HCT116 (cell line): ENCODE data around the gene GIT2. TPM values are rescaled to one million over a fixed set of nuclear protein-coding genes. Genes with fewer than 3 reads are reported as not detected.

Experiments used
- ATAC-seq: fragments of 200-7000 bp; cut with Tn5 transposase; 2 replicates; pipeline ENCODE4 v1.9.1; 2020; ENCODE audit warnings: mild to moderate bottlenecking, moderate library complexity
- BruUV-seq: library from RNA; stranded (reverse); fragments of 400-500 nt; replicated peaks from 2 replicates; lab custom pipeline; 2021; lab: Mats Ljungman, UMichigan
- CTCF ChIA-PET: fragments of 300-600 bp; sonication (Branson Sonifier 250); formaldehyde crosslinking; loops from one replicate; lab custom pipeline; 2021; ENCODE audit warnings: antibody characterized with exemption; lab: Charles Lee
- POLR2A ChIA-PET: fragments of 300-600, 350-600 bp; sonication (Branson Sonifier 250); formaldehyde crosslinking; loops from one replicate; lab custom pipeline; 2021; ENCODE audit warnings: antibody characterized with exemption; lab: Charles Lee
- RAD21 ChIA-PET, 2 experiments: fragments of 300-600 bp; sonication (Branson Sonifier 250); formaldehyde crosslinking; loops; one replicate each; lab custom pipeline; 2023; ENCODE audit warnings: low total read pairs in 2 of 2; ENCODE audit not compliant: uncharacterized antibody in 2 of 2, unreplicated experiment in 2 of 2, low non-redundant PET in 1 of 2; lab: Charles Lee
- DNase-seq: peaks from one replicate; pipeline ENCODE4 v3.0.0-alpha.2; 2010; ENCODE audit warnings: low read depth, low spot score
- H2AFZ ChIP-seq: fragments of 200-600 bp; shearing (Covaris generic), sonication (generic); 2 replicates; pipeline ENCODE4 v1.6.1; 2017; ENCODE audit warnings: low read depth, mixed run types, mixed read lengths, antibody characterized with exemption, low read length; ENCODE audit not compliant: poor library complexity, severe bottlenecking
- H3K27ac ChIP-seq: 2 replicates; pipeline ENCODE4 v1.5.1; 2012; ENCODE audit warnings: low read depth, low read length
- H3K27me3 ChIP-seq: fragments of 200-600 bp; sonication (generic); 2 replicates; pipeline ENCODE4 v1.6.1; 2016; ENCODE audit warnings: mixed run types, low read length, mixed read lengths; ENCODE audit not compliant: insufficient read depth
- H3K36me3 ChIP-seq, 2 experiments: fragments of 200-500 bp in 1 of 2; fragments of 200-600 bp in 1 of 2; sonication (Bioruptor generic) in 1 of 2; sonication (generic) in 1 of 2; 2 replicates each; pipeline versions ENCODE4 v1.5.1 to v1.6.1; 2014 to 2016; ENCODE audit warnings: low read length in 2 of 2, inconsistent platforms in 1 of 2, mixed read lengths in 1 of 2, mixed run types in 1 of 2; ENCODE audit not compliant: insufficient read depth in 2 of 2, control insufficient read depth in 1 of 2
- H3K4me1 ChIP-seq, 2 experiments: fragments of 200-600 bp in 1 of 2; sonication (generic) in 1 of 2; 2 replicates each; pipeline versions ENCODE4 v1.5.1 to v1.6.1; 2012 to 2017; ENCODE audit warnings: low read length in 2 of 2, inconsistent platforms in 1 of 2, mild to moderate bottlenecking in 1 of 2, mixed read lengths in 1 of 2, mixed run types in 1 of 2, moderate library complexity in 1 of 2; ENCODE audit not compliant: insufficient read depth in 2 of 2, control insufficient read depth in 1 of 2
- H3K4me2 ChIP-seq: fragments of 200-600 bp; sonication (generic); 2 replicates; pipeline ENCODE4 v1.6.1; 2017; ENCODE audit warnings: mixed run types, low read length, mixed read lengths
- H3K4me3 ChIP-seq, 2 experiments: fragments of 200-600 bp in 1 of 2; sonication (generic) in 1 of 2; replicated peaks in 1 of 2; 2 replicates each; pipeline ENCODE4 v1.5.1; 2011 to 2016; ENCODE audit warnings: low read length in 2 of 2, control low read depth in 1 of 2, low read depth in 1 of 2, mild to moderate bottlenecking in 1 of 2, mixed read lengths in 1 of 2, mixed run types in 1 of 2
- H3K79me2 ChIP-seq: fragments of 200-600 bp; sonication (generic); 2 replicates; pipeline ENCODE4 v1.6.1; 2017; ENCODE audit warnings: mild to moderate bottlenecking, mixed run types, low read length, moderate library complexity, mixed read lengths; ENCODE audit not compliant: insufficient read depth
- H3K9ac ChIP-seq: fragments of 200-600 bp; sonication (generic); 2 replicates; pipeline ENCODE4 v1.6.1; 2016; ENCODE audit warnings: low read length, mixed read lengths
- H3K9me2 ChIP-seq: fragments of 200-600 bp; sonication (generic), shearing (Covaris generic); 2 replicates; pipeline ENCODE4 v1.6.1; 2017; ENCODE audit warnings: mixed run types, mild to moderate bottlenecking, moderate library complexity; ENCODE audit not compliant: insufficient read depth
- H3K9me3 ChIP-seq, 2 experiments: fragments of 200-500 bp in 1 of 2; fragments of 200-600 bp in 1 of 2; sonication (Bioruptor generic) in 1 of 2; sonication (generic) in 1 of 2; 2 replicates each; pipeline ENCODE4 v1.6.1; 2014 to 2017; ENCODE audit warnings: low read length in 2 of 2, mixed read lengths in 2 of 2, inconsistent platforms in 1 of 2, low read depth in 1 of 2, mild to moderate bottlenecking in 1 of 2, mixed run types in 1 of 2, moderate library complexity in 1 of 2; ENCODE audit not compliant: control insufficient read depth in 1 of 2, insufficient read depth in 1 of 2
- H4K20me1 ChIP-seq: fragments of 200-600 bp; sonication (generic), shearing (Covaris generic); 2 replicates; pipeline ENCODE4 v1.6.1; 2017; ENCODE audit warnings: mixed run types, mild to moderate bottlenecking, moderate library complexity; ENCODE audit not compliant: insufficient read depth
- CEBPB ChIP-seq: IDR thresholded peaks from 2 replicates; pipeline ENCODE4 v1.6.1; 2012; ENCODE audit warnings: low read depth
- ELF1 ChIP-seq: IDR thresholded peaks from 2 replicates; pipeline ENCODE4 v1.6.1; 2012; ENCODE audit warnings: low read depth, borderline replicate concordance
- EZH2phosphoT487 ChIP-seq: fragments of 200-600 bp; IDR thresholded peaks from 2 replicates; pipeline ENCODE4 v1.6.1; 2018; ENCODE audit warnings: antibody characterized with exemption, borderline replicate concordance
- FOSL1 ChIP-seq: IDR thresholded peaks from 2 replicates; pipeline ENCODE4 v1.6.1; 2012; ENCODE audit warnings: low read depth
- JUND ChIP-seq: IDR thresholded peaks from 2 replicates; pipeline ENCODE4 v1.6.1; 2012
- MAX ChIP-seq: IDR thresholded peaks from 2 replicates; pipeline ENCODE4 v1.6.1; 2012
- POLR2A ChIP-seq: IDR thresholded peaks from 2 replicates; pipeline ENCODE4 v1.7.0; 2011; ENCODE audit warnings: borderline replicate concordance; ENCODE audit not compliant: insufficient read depth, insufficient read length; ENCODE audit errors: extremely low read depth
- POLR2AphosphoS5 ChIP-seq: IDR thresholded peaks from 2 replicates; pipeline ENCODE4 v1.6.1; 2011; ENCODE audit warnings: mild to moderate bottlenecking, low read depth, low read length, moderate library complexity
- RAD21 ChIP-seq: IDR thresholded peaks from 2 replicates; pipeline ENCODE4 v1.6.1; 2012; ENCODE audit warnings: low read depth, mild to moderate bottlenecking
- SIN3A ChIP-seq: IDR thresholded peaks from 2 replicates; pipeline ENCODE4 v1.6.1; 2012; ENCODE audit warnings: low read depth
- TCF7L2 ChIP-seq: IDR thresholded peaks from 2 replicates; pipeline ENCODE4 v1.7.0; 2011; ENCODE audit warnings: borderline replicate concordance, inconsistent platforms; ENCODE audit not compliant: insufficient read depth, insufficient read length; ENCODE audit errors: extremely low read depth
- ZFX ChIP-seq: fragments of 450-650 bp; IDR thresholded peaks from 2 replicates; pipeline ENCODE4 v1.6.1; 2017
- intact Hi-C: fragments of 100-400 bp; cut with micrococcal nuclease; formaldehyde crosslinking; loops from 2 replicates; pipeline ENCODE4 v1.10.0; 2022
- total RNA-seq: library from RNA; stranded (reverse); gene quantifications from one replicate; pipeline ENCODE4 v1.2.1, GENCODE V29; 2021; ENCODE audit not compliant: unreplicated experiment

The GIT2 gene
- total RNA-seq, 1 experiment from 2014 or later: 21.5 TPM

GRCh38 chr12:109959411-109960093, 36.6 kb downstream of the GIT2 start:
- Histone ChIP-seq H3K36me3 (peaks cover 5 to 8% of the 10 kb centered on the region in 2 experiments; a peak in 2 of 4 replicates), H3K4me1 (0 out of 4 replicates have a peak, but pooled peaks cover 0 to 5% of the 10 kb centered on the region in 2 experiments), H3K79me2 (no peaks in the 10 kb centered on the region), H3K4me2 (no peak overlapping the region), H3K27me3 (no peaks in the 10 kb centered on the region), H3K9me3 (no peaks in the 10 kb centered on the region), H3K27ac (no peak overlapping the region), H3K9me2 (no peaks in the 10 kb centered on the region), H3K9ac (no peak overlapping the region), H4K20me1 (no peaks in the 10 kb centered on the region), H3K4me3 (no peak overlapping the region), H2AFZ (no peak overlapping the region)
- BruUV-seq: no TSS peak
- no peak for ATAC-seq
- intact Hi-C loops: no loop called here
- ChIA-PET POLR2A (no interaction called here), CTCF (no interaction called here)
- DNase-seq: no peak
- TF ChIP-seq FOSL1 (no peak), EZH2phosphoT487 (no peak), JUND (no peak), MAX (no peak), POLR2AphosphoS5 (no peak), TCF7L2 (no peak)
- TF ChIP-seq, all 23 proteins: peak for 0
- RAD21 ChIA-PET: no interaction called here

- H2AFZ ChIP-seq: no peak overlapping the region
- intact Hi-C loops: no loop called here
- no peak overlapping the region for H3K27ac ChIP-seq
- H3K9ac ChIP-seq: no peak overlapping the region
- no peaks in the 10 kb centered on the region for H3K9me2 ChIP-seq
- no TSS peak for BruUV-seq
- DNase-seq: no peak
- POLR2A ChIA-PET: no interaction called here
- no peaks in the 10 kb centered on the region for H3K27me3 ChIP-seq
- no peaks in the 10 kb centered on the region for H4K20me1 ChIP-seq
- peaks cover 5 to 8% of the 10 kb centered on the region in 2 experiments; a peak in 2 of 4 replicates for H3K36me3 ChIP-seq
- ATAC-seq: no peak
- no peak overlapping the region for H3K4me3 ChIP-seq
- H3K79me2 ChIP-seq: no peaks in the 10 kb centered on the region
- RAD21 ChIA-PET: no interaction called here
- CTCF ChIA-PET: no interaction called here
- TF ChIP-seq ELF1 (no peak), RAD21 (no peak), FOSL1 (no peak), POLR2A (no peak), SIN3A (no peak), CEBPB (no peak), ZFX (no peak)
- H3K4me1 ChIP-seq: peaks cover 0 to 6% of the 10 kb centered on the region in 2 experiments; a peak in 2 of 4 replicates
- no peak overlapping the region for H3K4me2 ChIP-seq
- no peaks in the 10 kb centered on the region for H3K9me3 ChIP-seq
Measured at GRCh38 chr12:109958374-109958773, 37.8 kb downstream of the GIT2 start.
